HG03558 (cell line): ENCODE results near the gene CDC73.

ENCODE experiments used
- ATAC-seq: cut with Tn5 transposase; IDR thresholded peaks from one replicate; pipeline ENCODE4 v1.9.1; 2021; ENCODE audit warnings: moderate number of reproducible peaks; ENCODE audit not compliant: unreplicated experiment; ENCODE audit errors: extremely low read depth

The CDC73 gene

DNA sequence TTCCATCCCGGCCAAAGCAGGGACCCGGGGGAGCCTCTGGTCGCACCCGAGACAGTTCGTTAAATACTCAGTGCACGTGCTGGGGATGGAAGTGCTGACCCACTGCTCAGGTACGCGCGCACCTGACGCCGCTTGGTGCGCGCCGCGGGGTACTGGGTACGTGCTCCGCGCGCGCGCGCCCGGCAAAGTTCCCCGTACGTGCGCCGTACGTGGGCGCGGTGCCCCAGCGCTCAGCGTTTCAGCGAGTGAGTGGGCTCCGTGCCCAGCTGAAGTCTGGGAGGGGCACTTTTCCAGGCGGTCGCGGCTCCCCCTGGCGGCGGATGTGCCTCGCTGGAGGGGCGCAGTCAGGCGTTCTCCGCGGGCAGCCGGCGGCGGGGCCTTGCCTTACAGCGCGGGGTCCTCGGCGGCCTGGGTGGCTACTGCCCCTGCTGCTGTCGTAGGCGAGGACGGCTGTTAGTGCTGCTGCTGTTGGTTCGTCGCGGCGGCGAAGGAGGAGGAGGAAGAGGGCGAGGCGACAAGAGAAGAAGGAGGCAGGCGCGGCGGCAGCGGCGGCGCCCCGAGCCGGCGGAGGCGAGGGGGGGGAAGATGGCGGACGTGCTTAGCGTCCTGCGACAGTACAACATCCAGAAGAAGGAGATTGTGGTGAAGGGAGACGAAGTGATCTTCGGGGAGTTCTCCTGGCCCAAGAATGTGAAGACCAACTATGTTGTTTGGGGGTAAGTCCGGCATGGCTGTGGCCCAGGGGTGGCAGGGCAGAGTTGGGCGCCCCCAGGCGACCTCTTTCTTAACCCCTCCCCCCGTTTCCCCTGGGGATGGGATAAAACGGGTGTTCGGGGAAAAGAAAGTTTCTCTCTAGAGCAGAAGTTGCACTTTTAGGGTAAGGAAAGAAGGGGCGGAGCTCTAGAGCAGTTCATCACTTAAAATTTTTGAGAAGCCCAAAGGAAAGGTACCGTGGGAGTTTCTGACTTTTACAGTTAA is at the start of gene CDC73:
CDC73 (plus strand) TSS at position 416 of the 978 bp plus-strand sequence; CDS start at position 586, 170 bp downstream.
- peak; percentile 83 for ATAC-seq

DNA sequence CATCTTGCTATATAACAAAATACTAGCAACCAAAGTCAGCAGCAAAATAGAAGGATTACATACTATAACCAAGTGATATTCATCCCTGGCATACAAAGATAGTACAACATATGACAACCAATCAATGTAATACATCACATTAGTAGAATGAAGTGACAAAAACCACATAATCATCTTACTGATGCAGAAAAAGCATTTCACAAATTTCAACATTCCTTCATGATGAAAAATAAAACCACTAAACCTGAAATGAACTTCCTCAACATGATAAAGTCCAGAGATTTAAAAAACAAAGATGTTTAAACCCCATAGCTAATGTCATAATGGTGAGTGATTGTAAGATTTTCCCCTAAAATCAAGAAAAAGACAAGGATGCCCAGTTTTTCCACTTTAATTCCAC is 43.8 kb upstream of the CDC73 start:
- no peak for ATAC-seq

DNA sequence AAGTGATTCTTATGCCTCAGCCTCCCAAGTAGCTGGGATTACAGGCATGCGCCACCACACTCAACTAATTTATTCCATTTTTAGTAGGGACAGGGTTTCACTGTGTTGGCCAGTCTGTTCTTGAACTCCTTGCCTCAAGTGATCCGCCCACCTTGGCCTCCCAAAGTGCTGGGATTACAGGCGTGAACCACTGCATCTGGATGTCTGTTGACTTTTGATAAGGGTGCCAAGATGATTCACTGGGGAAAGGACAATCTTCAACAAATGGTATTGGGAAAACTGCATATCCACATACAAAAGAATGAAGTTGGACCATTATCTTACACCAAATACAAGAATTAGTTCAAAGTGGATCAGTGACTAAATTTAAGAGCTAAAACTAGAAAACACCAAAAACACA is 42.6 kb upstream of the CDC73 start:
- no peak for ATAC-seq

DNA sequence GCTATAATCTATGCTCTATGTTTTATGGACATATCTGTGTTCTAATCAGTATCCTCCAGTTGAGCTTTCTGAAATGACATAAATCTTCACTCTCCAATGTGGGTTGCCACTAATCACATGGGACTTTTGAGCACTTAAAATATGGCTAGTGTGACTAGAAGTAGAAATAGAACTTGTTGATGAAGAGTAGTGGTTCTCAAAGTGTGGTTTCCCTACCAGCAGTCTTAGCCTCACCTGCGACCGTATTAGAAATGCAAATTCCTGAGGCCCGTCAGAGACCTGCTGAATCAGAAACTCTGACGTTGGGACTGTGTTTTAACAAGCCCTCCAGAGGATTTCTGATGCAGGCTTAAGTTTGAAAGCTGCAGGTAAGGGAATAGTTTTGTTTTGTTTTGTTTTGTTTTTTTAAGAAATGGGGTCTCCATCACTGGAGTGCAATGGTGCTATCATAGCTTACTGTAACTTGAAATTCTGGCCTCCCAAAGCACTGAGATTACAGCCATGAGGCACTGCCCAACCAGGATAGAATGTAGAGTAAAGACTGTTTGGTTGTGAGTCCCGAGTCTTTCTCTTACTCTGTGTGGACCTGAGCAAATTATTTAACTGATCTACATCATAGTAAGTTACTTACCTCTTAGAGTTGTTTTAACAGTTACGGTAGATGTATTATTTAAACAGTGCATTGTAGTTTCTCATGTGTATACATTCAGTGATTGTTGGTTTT is 38.3 kb upstream of the CDC73 start:
- peak; percentile 92 for ATAC-seq

DNA sequence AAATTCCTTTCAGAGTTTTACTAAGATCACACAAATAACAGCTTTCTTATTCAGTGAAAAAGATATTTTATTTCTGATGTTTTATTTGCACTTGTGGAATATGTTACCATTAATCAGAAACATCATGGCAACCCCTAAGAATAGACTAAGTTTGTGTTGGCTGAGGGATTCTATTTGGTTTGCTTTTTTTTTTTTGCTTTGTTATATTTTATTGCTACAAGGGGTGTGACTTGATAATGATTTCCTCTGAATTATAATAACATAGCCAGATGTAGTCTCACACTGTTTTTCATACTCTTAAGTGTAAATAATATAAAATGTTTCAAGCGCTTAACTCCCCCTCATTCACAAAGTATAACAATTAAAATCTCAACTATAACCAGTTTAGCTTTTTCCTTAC is 36.6 kb upstream of the CDC73 start:
- no peak for ATAC-seq

DNA sequence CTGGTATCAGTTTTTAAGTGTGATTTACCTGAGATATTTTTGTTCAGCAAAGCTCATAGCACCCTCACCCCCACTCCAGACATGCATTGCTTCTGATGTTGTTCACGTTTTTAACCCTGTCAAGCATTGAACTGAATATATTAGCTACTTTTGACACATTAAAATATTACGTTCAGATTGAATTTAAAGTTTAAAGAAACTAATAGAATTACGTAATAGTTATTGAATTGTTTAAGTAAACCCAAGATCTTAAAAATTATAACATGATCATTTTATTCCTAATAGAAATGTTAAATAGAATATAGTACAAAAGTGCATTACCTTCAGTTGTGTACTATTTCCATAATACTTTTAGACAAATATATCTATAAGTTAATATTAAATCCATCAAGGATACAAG is 35.5 kb upstream of the CDC73 start:
- ATAC-seq: no peak

DNA sequence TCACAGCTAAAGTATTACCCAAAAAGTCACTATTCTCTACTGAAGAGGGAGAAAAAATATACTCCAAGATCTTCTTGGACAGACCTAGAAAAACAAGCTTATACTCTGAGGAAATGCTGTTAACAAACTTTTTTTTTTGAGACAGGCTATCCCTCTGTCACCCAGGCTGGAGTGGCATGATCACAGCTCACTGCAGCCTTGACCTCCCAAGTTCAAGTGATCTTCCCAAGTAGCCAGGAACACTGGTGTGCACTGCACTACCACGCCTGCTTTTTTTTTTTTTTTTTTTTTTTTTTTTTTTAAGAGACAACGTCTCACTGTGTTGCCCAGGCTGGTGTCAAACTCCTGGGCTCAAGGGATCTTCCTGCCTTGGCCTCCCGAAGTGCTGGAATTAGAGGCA is 33.9 kb upstream of the CDC73 start:
- ATAC-seq: no peak

DNA sequence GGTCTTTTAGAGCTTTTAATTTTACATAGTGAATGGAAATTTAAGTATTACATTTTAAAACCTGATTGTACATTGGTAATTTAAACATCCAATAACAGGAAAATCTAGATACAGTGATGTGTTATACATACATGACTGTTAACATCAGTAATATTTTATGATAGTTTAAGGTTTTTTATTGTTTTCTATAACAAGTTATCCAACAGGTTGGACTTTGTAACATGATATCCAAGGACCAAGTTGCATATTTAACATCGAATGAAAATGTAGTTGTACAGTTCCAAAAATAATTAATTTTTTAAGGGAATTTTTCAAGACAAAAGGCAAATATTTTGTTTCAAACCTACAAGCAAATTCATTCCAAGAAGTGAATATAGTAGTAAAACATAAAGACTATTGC is 31.0 kb upstream of the CDC73 start:
- ATAC-seq: no peak

DNA sequence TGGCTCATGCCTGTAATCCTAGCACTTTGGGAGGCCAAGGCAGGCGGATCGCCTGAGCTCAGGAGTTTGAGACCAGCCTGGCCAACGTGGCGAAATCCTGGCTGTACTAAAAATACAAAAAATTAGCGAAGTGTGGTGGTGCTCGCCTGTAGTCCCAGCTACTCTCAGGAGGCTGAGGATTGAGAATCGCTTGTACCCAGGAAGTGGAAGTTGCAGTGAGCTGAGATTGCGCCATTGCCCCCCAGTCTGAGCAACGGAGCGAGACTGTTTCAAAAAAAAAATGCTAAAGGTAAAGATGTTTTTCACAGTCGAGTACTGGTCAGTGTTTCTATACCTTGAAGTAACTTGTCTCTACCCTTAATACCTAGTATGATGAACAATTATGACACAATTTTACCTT is 27.7 kb upstream of the CDC73 start:
- ATAC-seq: no peak

DNA sequence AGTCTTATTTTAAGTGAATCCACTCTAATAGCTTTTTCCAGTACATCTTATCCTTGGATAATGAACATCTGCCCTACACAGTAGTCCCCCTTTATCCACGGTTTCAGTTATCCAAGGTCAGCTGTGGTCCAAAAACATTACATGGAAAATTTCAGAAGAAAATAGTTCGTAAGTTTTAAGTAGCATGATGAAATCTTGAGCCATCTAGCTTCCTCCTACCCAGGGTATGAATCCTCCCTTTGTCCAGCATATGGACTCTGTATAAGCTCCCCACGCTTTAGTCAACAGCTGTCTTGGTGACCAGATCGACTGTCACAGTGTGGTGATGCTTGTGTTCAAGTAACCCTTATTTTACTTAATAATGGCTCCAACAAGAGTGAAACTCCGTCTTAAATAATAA is 19.2 kb upstream of the CDC73 start:
- ATAC-seq: no peak

DNA sequence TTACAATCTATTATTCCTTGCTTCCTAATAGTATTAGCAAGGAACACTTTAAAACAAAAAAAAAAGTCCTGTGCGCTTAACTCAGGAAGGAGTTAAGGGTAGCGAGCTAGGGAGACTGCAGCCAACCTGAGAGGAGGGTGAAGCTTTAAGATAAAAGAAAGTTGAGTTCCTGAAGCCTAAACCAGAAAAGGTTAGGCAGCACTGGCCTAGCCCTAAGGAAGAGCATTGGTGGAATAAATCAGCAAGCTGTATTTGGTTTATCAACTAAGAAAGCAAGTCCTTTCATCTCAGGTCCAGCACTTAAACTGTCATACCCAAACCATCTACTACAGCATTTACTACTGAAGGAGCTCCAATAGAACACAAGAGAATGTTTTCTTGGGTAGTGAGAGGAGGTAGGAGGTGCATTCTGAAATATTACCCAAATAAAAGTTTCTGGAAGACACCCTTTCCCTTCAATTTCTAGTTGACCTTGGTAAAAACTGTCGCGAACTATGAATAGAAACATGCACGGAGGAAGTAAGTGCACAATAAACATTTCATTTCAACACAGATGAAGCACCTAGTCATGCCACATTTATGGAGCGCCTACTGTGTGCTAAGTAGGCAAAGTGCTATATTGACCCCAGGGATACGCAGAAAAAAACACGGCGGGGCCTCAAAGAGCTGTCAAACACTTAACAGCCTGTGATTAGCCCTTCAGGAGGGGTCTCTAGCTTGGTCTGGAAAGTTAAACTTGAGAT is 17.9 kb upstream of the CDC73 start:
- no peak for ATAC-seq

DNA sequence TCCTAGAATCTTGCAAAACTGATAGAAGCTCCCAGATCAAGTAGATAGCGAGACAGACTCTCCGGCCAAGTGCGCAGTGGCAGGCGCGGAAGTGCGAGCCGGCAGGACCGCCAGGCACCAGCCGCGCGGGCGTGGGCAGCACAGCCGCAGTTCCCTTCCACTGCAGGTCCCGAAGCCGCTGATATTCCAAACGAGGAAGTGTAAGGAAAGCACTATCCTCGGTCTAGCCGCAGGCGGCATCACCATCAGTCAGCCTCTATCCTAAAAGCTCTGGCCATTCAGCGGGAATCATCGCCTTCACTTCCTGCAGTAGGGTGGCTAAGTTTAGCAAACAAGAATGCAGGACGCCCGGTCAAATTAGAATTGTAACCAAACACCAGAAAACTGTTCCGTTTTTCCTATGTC is 17.3 kb upstream of the CDC73 start:
- ATAC-seq: no peak

DNA sequence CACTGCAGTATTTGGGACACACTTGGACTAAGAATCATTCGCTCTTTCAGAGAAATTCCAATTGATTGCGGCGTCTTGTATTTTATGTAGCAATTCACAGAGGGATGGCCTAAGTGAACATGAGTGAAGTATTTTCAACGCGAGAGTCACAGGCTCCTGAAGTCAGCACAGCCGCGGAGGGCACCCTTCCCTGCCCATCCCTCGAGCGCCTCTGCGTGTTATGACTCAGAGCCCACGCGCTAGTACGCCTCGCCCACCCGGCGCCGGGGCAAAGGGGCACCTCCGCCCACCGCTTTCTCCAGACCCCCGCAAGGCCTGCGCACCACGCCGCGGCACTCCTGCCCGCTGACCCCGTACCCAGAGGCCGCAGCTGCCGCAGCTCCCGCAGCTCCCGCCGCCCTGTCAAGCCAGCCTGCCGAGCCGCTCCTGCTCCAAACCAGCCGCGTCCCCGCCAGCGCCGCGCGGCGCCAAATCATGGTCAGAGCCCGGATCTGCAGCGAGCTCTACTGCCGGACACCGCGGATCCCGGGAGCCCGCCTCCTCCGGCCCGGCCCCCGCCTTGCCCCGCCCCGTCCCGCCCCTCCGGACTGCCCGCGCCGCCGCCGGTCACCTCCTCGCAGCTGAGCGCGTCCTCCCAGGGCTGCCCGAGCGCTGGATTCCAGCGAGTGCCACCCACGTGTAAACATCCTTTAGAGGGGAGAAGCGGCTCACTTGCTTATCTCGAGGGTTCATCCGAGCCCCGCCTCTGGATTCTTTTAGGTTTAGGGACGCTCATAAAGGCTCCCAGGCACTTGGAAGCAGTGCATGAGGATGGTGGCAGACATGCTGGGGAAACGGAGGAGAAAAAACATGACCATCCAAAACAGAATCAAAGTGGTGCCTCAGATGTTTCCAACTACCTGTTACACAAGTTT is 16.7 kb upstream of the CDC73 start, which contains the start of gene GLRX2:
GLRX2 (minus strand) TSS at position 508 of the 914 bp plus-strand sequence; CDS start at position 476, 32 bp downstream.
- peak; percentile 72 for ATAC-seq

DNA sequence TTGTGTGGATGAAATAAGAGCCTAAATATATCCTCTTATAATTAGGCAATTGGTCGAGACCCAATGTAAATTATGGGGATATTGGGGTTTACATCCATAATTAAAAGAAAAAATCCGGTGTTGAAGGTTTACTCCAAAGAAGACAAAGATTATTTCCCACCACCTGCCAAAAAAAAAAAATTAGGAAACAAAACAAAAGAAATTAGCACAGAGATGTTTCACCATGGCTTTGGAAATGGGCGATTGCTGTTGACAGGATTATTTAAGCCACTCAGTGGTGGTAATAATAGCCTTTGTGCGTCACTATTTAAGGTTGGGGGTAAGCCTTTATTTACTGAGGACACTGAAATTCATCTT is 16.0 kb upstream of the CDC73 start:
- ATAC-seq: no peak

DNA sequence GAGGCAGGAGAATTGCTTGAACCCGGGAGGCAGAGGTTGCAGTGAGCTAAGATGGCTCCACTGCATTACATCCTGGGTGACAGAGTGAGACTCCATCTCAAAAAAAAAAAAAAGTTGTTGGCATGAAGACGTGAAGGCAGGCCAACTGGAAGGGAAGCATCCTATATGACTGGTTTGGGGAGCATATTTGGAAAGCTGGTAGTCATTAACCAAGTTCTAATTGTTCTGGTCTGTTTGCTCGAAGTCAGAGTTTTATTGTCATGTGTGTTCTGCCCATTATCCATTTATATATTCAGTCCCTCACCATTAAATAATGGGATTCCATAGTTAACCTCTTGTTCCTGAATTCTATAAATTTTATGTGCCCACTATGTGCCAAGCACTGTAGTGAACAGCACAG is 13.4 kb upstream of the CDC73 start:
- no peak for ATAC-seq

DNA sequence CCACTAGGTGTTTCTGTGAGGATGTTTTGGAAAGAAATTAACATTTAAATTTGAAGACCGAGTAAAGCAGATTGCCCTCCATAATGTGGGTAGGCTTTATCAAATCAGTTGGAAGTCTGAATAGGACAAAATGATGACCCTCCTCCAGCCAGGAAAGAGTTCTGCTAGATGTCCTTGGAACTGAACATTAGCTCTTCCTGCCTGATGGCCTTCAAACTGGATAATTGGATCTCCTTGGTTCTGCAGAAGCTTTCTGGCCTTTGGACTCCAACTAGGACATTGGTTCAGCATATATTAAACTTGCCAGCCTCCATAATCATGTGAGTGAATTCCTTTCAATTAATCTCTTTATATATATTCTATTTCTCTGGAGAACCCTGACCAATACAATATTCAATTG is 12.2 kb upstream of the CDC73 start:
- ATAC-seq: no peak

DNA sequence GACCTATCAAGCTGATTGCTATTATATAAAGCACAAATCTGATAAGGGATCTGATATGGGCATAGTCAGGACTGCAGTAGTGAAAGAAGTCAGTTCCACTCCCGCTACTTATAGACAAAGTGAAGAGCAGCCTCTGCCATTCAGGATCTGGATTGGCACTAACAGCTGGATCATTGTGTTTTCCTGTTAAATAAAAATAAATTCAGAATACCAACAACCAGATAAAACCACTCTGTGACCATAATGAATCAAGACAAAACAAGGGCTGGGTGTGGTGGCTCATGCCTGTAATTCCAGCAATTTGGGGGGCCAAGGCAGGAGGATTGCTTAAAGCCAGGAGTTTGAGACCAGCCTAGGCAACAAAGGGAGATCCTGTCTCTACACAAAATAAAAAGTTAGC is 11.6 kb upstream of the CDC73 start:
- no peak for ATAC-seq

DNA sequence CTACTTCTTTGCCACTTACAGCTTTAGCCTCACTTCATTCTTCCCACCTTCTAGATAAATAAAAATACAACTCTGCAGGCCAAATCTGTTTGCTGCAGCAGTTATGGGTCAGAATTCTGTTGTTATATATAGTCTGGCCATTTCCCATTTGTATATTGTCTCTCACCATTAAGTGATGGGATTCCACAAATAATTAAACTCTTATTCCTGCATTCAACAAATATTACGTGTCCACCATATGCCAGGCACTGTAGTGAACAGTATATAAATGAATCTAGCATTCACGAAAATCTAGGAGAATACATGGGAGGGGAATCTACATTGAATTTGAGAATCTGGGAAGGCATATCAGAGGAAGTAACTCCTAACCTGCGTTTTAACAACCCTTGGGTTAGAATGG is 11.0 kb upstream of the CDC73 start:
- no peak for ATAC-seq

DNA sequence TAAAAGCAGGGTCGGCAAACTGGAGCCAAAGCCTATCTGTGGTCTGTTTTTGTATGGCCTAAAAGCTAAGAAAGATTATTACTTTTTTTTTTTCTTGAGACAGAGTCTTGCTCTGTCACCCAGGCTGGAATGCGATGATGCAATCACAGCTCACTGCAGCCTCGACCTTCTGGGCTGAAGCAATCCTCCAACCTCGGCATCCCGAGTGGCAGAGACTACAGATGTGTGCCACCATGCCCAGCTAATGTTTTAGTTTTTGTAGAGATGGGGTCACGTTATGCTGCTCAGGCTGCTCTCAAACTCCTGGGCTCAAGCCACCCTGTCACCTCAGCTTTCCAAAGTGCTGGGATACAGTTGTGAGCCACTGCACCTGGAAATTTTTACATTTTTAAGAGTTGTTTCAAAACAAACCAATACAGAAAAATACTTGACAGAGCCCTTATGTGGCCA is 10.2 kb upstream of the CDC73 start:
- no peak for ATAC-seq
